HG03159 (cell line): ENCODE data around the gene GIMAP5.

Experiments used
- ATAC-seq: cut with Tn5 transposase; IDR thresholded peaks from one replicate; pipeline ENCODE4 v1.9.1; 2021; ENCODE audit warnings: mild to moderate bottlenecking, moderate library complexity; ENCODE audit not compliant: unreplicated experiment

The GIMAP5 gene

GRCh38 chr7:150737265-150738055, at the start of gene GIMAP5:
GIMAP5 (plus strand) TSS chr7:150737418; CDS start chr7:150740885, 3,467 bp downstream.
- ATAC-seq, result no peak

- ATAC-seq, result no peak
Observed at GRCh38 chr7:150688630-150689029, 48.6 kb upstream of the GIMAP5 start.

GRCh38 chr7:150695654-150696053, 41.6 kb upstream of the GIMAP5 start:
- no peak for ATAC-seq

- ATAC-seq, result no peak
Observed at GRCh38 chr7:150703209-150703608, 34.0 kb upstream of the GIMAP5 start.

- no peak for ATAC-seq
Observed at GRCh38 chr7:150715293-150715692, 21.9 kb upstream of the GIMAP5 start.

DNA sequence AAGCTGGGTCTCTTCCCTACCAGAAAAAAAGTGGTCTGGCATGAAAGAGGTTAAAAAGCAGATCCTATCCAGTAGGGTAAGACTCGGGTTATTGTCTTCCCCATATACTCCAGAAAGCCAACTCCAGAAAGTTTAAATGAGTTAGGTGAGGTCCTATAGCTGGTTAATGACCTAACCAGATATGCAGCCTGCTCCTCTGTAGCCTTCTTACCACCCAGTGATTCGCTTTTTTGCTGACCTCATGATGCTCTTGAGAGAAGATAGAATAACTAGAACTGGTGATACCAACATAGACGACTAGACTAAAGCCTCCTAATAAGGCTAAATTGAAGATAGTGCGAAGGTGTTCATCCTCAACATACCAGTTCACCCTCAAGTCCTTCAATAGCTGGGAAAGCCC, 21.5 kb upstream of the GIMAP5 start:
- ATAC-seq, result no peak

DNA sequence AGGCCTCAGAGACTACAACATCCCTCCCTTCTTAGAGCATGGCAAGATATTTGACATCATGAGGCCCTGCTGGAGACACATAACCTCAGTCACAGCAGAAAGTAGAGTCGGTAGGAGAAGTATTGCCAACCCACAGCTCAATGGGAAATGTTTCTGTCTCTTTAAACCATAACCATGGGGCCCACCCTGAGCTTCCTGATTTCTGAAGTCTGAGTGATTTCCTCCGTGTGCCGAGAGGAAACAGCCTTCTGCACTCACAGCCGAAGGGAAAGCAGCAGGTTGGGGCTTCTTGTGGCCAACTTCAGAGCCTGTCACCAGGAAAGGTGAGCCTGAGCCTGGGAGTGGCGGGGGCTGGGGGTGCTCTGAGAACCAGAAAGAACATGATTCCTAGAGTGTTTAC, 20.9 kb upstream of the GIMAP5 start, which contains the start of gene GIMAP1:
GIMAP1 (plus strand) TSS at position 246 of the 400 bp plus-strand sequence. CDS start 2,435 bp downstream, outside the sequence.
- ATAC-seq, result peak; percentile 72

DNA sequence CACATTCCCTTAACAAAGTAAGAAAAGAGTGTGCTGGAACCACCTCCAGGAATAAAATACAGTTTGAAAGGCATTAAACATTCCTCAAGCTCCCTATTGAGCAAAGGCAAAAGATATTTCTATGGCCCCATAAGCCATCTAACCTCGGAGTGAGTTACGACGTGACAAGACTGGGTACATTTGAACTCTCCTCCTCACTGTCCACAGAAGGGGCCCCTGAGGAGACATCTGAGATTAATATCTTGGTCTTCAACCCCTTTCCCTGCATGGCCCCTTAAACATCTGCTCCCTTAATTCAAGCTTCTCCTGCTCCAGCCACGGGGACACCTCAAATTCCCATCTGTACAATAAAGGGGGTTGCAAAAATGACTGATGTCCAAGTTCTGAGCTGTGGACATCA, 20.3 kb upstream of the GIMAP5 start:
- ATAC-seq, result no peak

DNA sequence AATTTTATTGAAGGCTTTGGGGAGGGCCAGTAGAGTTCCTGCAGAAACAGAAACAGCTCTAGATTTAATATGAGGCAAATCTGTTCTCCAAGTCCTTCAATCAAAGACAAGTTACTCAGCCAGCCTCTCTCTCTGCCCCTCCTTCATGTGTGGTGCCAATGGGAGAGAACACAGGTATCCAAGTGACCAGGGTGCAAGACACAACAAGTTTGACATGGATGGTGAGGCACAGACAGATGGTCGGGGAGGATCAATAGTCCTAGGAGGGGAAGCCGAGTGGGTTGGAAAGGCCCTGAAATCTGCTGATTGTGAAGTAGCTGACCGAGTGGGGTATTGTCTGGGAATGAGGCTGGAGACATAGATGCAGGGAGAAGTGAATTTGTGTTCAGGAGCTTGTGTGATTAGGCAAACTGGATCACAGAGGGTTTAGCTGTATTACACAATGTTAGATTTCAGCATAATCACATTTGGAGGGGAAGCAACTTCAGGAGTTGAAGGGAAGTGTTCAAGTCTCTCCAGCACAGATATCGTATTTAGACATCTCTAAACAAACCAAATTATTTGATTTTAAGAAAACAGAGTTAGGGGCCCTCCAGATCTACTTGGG, 19.3 kb upstream of the GIMAP5 start:
- ATAC-seq, result no peak

GRCh38 chr7:150719436-150719835, 17.8 kb upstream of the GIMAP5 start:
- ATAC-seq, result no peak

DNA sequence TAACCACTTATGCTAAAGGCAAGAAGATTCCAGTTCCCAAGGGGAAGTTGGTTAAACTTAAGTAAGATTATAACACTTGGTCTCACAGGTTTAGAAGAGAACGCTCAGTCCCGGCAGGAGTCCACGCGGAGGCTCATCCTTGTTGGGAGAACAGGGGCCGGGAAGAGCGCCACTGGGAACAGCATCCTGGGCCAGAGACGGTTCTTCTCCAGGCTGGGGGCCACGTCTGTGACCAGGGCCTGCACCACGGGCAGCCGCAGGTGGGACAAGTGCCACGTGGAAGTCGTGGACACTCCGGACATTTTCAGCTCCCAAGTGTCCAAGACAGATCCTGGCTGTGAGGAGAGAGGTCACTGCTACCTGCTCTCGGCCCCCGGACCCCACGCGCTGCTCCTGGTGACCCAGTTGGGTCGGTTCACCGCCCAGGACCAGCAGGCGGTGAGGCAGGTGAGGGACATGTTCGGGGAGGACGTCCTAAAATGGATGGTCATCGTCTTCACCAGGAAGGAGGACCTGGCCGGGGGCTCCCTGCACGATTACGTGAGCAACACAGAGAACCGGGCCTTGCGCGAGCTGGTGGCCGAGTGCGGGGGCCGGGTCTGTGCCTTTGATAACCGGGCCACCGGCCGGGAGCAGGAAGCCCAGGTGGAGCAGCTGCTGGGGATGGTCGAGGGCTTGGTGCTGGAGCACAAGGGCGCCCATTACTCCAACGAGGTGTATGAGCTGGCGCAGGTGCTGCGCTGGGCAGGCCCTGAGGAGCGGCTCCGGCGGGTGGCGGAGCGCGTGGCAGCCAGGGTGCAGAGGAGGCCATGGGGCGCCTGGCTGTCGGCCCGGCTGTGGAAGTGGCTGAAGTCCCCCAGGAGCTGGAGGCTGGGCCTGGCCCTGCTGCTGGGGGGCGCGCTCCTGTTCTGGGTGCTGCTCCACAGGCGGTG, 17.0 kb upstream of the GIMAP5 start:
- no peak for ATAC-seq

DNA sequence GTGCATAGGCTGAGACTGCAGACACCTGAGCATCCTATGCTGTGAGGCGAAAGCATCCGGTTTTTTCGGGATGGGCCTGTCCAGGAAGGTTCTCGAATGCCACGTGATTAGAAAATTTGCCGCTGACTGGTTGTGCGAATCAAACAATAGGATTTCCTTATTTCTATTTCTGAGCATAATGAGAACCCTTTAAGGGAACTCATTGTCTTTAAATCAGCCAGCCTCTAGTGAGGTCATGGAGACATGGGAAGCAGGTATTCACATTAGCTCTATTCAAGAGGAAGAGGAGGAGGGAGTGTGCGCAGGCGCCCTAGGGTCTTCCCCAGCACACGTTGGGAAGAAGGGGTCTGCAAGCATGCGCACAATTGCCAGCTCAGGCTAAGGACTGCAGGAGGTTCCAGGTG, 15.2 kb upstream of the GIMAP5 start:
- no peak for ATAC-seq

GRCh38 chr7:150722431-150722931, 14.7 kb upstream of the GIMAP5 start:
- no peak for ATAC-seq

GRCh38 chr7:150723467-150723866, 13.8 kb upstream of the GIMAP5 start:
- ATAC-seq, result no peak

- ATAC-seq, result no peak
Observed at GRCh38 chr7:150727381-150727780, 9.8 kb upstream of the GIMAP5 start.

DNA sequence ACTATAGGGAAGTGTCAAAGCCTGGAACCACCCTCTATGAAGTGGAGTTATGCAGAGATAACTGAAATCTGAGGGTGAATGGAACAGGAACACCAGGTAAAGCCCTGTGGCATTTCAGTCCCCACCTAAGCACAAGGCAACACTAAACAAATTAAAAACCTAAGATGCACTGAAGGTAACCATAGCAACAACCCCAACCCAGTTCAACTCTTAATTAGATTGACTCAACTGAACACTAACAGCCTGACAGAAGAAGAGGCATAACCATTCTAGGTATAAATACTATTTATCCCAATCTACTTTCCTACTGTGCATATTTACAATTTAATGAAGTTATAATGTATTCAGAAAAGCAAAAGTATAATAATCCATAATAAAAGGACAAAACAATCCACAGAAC, 9.2 kb upstream of the GIMAP5 start:
- no peak for ATAC-seq

DNA sequence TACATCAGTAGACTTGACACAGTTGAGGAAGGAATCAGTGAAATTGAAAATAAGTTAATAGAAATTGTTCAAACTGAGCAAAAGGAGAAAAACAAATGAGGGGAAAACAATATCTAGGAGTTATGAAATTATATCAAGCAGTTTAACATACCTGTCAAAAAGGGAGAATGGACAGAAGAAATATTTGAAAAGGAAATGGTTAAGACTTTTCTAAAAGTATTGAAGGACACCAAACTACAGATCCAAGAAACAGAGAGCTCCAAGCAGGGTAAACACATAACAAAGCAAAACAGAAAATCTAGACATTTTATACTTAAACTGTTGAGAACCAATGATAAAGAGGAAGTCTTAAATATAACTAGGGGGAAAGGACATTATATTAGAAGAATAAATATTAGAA, 8.6 kb upstream of the GIMAP5 start:
- ATAC-seq, result no peak

DNA sequence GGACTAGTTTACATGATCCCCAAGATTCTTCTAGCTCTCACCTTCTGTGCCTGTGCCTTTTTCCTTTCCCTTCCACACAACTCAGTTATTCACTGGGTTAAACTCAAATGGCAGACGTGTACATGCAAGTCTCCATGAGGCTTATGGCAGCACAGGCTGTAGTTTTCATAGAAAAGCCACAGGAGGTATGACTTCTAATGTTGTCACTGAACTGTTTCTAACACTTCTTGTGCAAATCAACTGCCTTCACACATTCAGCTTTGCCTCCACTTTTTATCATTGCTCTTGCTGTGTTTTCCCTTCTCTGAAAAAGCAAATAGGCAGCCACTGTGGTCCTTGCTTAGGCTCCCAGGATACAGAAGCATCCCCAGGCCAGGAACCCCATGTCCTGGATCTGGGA, 5.3 kb upstream of the GIMAP5 start:
- ATAC-seq, result no peak

- ATAC-seq, result no peak
Observed at GRCh38 chr7:150732786-150733481, 4.3 kb upstream of the GIMAP5 start.

DNA sequence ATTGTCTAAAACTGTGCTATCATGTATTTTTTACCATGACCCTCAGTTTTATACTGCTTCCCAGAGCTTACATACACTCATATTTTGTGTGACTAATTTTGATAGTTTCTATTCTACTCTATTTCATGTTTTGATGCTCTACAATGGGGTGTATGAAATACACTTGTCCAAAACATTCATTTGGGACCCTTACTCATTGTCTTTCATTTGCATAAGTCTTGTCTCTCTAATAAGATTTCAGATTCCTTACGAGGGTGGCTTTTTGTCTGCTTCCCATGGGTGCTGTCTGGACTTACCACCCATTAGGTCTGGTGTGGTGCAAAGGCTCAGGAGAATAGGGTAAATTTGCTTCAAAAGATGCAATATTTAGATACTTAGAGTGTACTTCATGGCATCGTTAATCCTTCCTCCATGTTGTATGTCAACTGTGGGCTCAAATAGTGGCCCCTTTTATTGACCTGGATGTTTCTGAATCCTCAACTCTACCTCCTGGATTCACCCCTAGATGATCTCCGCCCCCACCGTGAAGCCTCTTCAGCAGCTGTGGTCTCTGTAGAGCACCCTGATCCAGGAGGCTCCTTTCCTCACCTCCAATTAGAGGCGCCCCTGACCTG, 3.6 kb upstream of the GIMAP5 start:
- no peak for ATAC-seq
